HEK293 (cell line): Measurements from ENCODE around the gene ZNF540.

ENCODE experiments used
- KLF10 ChIP-seq: fragments of 450-650 bp; IDR thresholded peaks from 2 replicates; pipeline ENCODE4 v1.5.1; 2018; ENCODE audit warnings: missing biosample characterization, mild to moderate bottlenecking, missing genetic modification characterization
- KLF7 ChIP-seq: fragments of 450-650 bp; formaldehyde crosslinking; IDR thresholded peaks from 2 replicates; pipeline ENCODE4 v1.5.1; 2016; ENCODE audit warnings: missing biosample characterization, missing genetic modification characterization, borderline replicate concordance
- OVOL3 ChIP-seq: fragments of 450-650 bp; formaldehyde crosslinking; IDR thresholded peaks from 2 replicates; pipeline ENCODE4 v1.5.1; 2016; ENCODE audit warnings: missing biosample characterization, missing genetic modification characterization
- SETDB1 ChIP-seq: IDR thresholded peaks from one replicate; pipeline ENCODE4 v1.6.1; 2017; ENCODE audit warnings: mild to moderate bottlenecking, low read length, moderate library complexity, mixed read lengths; ENCODE audit not compliant: insufficient read length
- TCF7L2 ChIP-seq: IDR thresholded peaks from 2 replicates; pipeline ENCODE4 v1.6.1; 2011; ENCODE audit warnings: low read depth, mild to moderate bottlenecking, inconsistent platforms, low read length, moderate library complexity, borderline replicate concordance
- ZBTB21 ChIP-seq: fragments of 450-650 bp; formaldehyde crosslinking; IDR thresholded peaks from 2 replicates; pipeline ENCODE4 v1.5.1; 2017; ENCODE audit warnings: missing biosample characterization, missing genetic modification characterization
- ZBTB48 ChIP-seq: fragments of 450-650 bp; formaldehyde crosslinking; IDR thresholded peaks from 2 replicates; pipeline ENCODE4 v1.5.1; 2016; ENCODE audit warnings: missing biosample characterization, missing genetic modification characterization
- ZBTB7A ChIP-seq: fragments of 450-650 bp; formaldehyde crosslinking; IDR thresholded peaks from 2 replicates; pipeline ENCODE4 v1.5.1; 2016; ENCODE audit warnings: low read depth, missing biosample characterization, missing genetic modification characterization
- ZFP69B ChIP-seq: fragments of 450-650 bp; formaldehyde crosslinking; IDR thresholded peaks from 2 replicates; pipeline ENCODE4 v1.5.1; 2016; ENCODE audit warnings: missing biosample characterization, missing genetic modification characterization
- ZIC2 ChIP-seq: fragments of 450-650 bp; formaldehyde crosslinking; IDR thresholded peaks from 2 replicates; pipeline ENCODE4 v1.5.1; 2016; ENCODE audit warnings: missing biosample characterization, missing genetic modification characterization
- ZNF114 ChIP-seq: fragments of 450-650 bp; formaldehyde crosslinking; IDR thresholded peaks from 2 replicates; pipeline ENCODE4 v1.5.0; 2017; ENCODE audit warnings: missing biosample characterization, missing genetic modification characterization
- ZNF2 ChIP-seq: fragments of 450-650 bp; formaldehyde crosslinking; IDR thresholded peaks from 2 replicates; pipeline ENCODE4 v1.5.1; 2016; ENCODE audit warnings: missing biosample characterization, missing genetic modification characterization
- ZNF214 ChIP-seq: fragments of 450-650 bp; formaldehyde crosslinking; IDR thresholded peaks from 2 replicates; pipeline ENCODE4 v1.5.1; 2017; ENCODE audit warnings: missing biosample characterization, mild to moderate bottlenecking, missing genetic modification characterization, borderline replicate concordance
- ZNF248 ChIP-seq: fragments of 450-650 bp; formaldehyde crosslinking; IDR thresholded peaks from 2 replicates; pipeline ENCODE4 v1.5.1; 2017; ENCODE audit warnings: missing biosample characterization, missing genetic modification characterization
- ZNF266 ChIP-seq: fragments of 450-650 bp; formaldehyde crosslinking; IDR thresholded peaks from 2 replicates; pipeline ENCODE4 v1.5.1; 2016; ENCODE audit warnings: missing biosample characterization, missing genetic modification characterization, low read depth
- ZNF366 ChIP-seq: fragments of 450-650 bp; formaldehyde crosslinking; conservative IDR thresholded peaks from 2 replicates; pipeline ENCODE4 v1.5.1; 2016; ENCODE audit warnings: missing biosample characterization, missing genetic modification characterization
- ZNF391 ChIP-seq: fragments of 450-650 bp; formaldehyde crosslinking; IDR thresholded peaks from 2 replicates; pipeline ENCODE4 v1.5.1; 2016; ENCODE audit warnings: low read depth, missing biosample characterization, missing genetic modification characterization, borderline replicate concordance
- ZNF416 ChIP-seq: fragments of 450-650 bp; formaldehyde crosslinking; IDR thresholded peaks from 2 replicates; pipeline ENCODE4 v1.5.1; 2016; ENCODE audit warnings: missing biosample characterization, missing genetic modification characterization
- ZNF529 ChIP-seq: fragments of 450-650 bp; formaldehyde crosslinking; IDR thresholded peaks from 2 replicates; pipeline ENCODE4 v1.5.1; 2017; ENCODE audit warnings: missing genetic modification characterization, missing biosample characterization; ENCODE audit not compliant: insufficient replicate concordance
- ZNF596 ChIP-seq: fragments of 450-650 bp; IDR thresholded peaks from 2 replicates; pipeline ENCODE4 v1.5.0; 2018; ENCODE audit warnings: missing biosample characterization, mild to moderate bottlenecking, missing genetic modification characterization, moderate library complexity
- ZNF621 ChIP-seq: fragments of 450-650 bp; formaldehyde crosslinking; IDR thresholded peaks from 2 replicates; pipeline ENCODE4 v1.5.1; 2017; ENCODE audit warnings: missing biosample characterization, missing genetic modification characterization
- ZNF624 ChIP-seq: fragments of 450-650 bp; formaldehyde crosslinking; IDR thresholded peaks from 2 replicates; pipeline ENCODE4 v1.5.1; 2017; ENCODE audit warnings: missing biosample characterization, missing genetic modification characterization
- ZNF843 ChIP-seq: fragments of 450-650 bp; formaldehyde crosslinking; IDR thresholded peaks from 2 replicates; pipeline ENCODE4 v1.5.1; 2016; ENCODE audit warnings: missing biosample characterization, missing genetic modification characterization
- ZSCAN16 ChIP-seq: fragments of 450-650 bp; formaldehyde crosslinking; IDR thresholded peaks from 2 replicates; pipeline ENCODE4 v1.5.1; 2016; ENCODE audit warnings: missing biosample characterization, missing genetic modification characterization
- ZSCAN23 ChIP-seq: fragments of 450-650 bp; formaldehyde crosslinking; IDR thresholded peaks from 2 replicates; pipeline ENCODE4 v1.5.1; 2016; ENCODE audit warnings: missing biosample characterization, missing genetic modification characterization
- TF ChIP-seq, protein P1 (sequence below): fragments of 450-650 bp; formaldehyde crosslinking; IDR thresholded peaks from 2 replicates; pipeline ENCODE4 v1.5.1; 2016; ENCODE audit warnings: missing biosample characterization, missing genetic modification characterization
- TF ChIP-seq, protein P2 (sequence below): fragments of 450-650 bp; formaldehyde crosslinking; IDR thresholded peaks from 2 replicates; pipeline ENCODE4 v1.5.1; 2017; ENCODE audit warnings: missing biosample characterization, missing genetic modification characterization
- TF ChIP-seq, protein P3 (sequence below): fragments of 450-650 bp; formaldehyde crosslinking; IDR thresholded peaks from 2 replicates; pipeline ENCODE4 v1.5.1; 2016; ENCODE audit warnings: missing biosample characterization, missing genetic modification characterization
- TF ChIP-seq, protein P4 (sequence below): fragments of 450-650 bp; formaldehyde crosslinking; IDR thresholded peaks from 2 replicates; pipeline ENCODE4 v1.5.1; 2016; ENCODE audit warnings: missing biosample characterization, missing genetic modification characterization
- TF ChIP-seq, protein P5 (sequence below): fragments of 450-650 bp; IDR thresholded peaks from 2 replicates; pipeline ENCODE4 v1.5.1; 2018; ENCODE audit warnings: missing biosample characterization, mild to moderate bottlenecking, missing genetic modification characterization
- TF ChIP-seq, protein P6 (sequence below): fragments of 450-650 bp; formaldehyde crosslinking; IDR thresholded peaks from 2 replicates; pipeline ENCODE4 v1.5.1; 2016; ENCODE audit warnings: missing biosample characterization, missing genetic modification characterization

The ZNF540 gene

DNA sequence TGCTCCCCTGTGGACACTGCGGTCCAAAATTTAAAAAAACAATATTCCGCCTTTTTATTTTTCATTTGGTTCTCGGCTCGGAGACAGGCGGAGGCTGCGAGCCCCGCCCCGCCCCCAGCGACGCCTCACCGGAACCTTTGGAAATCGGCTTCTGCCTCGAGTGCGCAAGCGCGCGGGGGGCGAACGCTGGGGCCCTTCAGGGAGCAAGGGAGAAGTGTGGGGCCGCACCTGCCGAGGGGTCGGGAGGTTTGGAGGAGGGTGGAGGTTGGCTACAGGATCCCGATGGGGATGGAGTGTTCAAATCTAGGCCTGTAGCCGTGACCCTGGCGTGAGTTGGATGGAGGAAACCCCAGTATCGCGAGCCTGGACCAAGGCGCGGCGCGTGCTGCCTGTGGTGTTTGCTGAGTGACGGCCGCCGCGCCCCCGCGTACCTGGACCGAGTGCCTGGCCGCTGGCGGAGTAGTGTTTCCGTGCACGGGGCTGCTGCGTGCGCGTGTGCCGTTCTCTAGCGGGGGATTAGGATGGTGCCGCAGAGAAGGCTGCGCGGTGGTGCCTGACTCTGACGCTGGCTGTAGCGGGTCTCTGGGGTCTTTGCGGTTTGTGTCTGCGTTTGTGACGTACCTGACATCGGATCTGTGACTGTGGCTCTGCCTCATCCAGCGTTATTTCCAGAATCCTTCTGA is 61.2 kb downstream of the ZNF540 start (continued):
- TF ChIP-seq OVOL3 (tag by site-specific recombination) (peak; percentile 92; the same call in 1 of the 2 replicates), ZNF843 (tag by site-specific recombination) (peak; percentile 90), ZNF624 (tag by site-specific recombination) (peak; percentile 88; the same call in 1 of the 2 replicates), ZNF596 (no peak; the same call in 1 of the 2 replicates), KLF7 (tag by site-specific recombination) (peak; percentile 80), ZSCAN16 (tag by site-specific recombination) (peak; percentile 89), ZBTB21 (tag by site-specific recombination) (peak; percentile 93), ZNF621 (tag by site-specific recombination) (no peak), SETDB1 (peak; percentile 64), ZNF248 (no peak), ZBTB48 (tag by site-specific recombination) (peak; percentile 100), ZBTB7A (tag by site-specific recombination) (peak; percentile 98), ZNF114 (tag by site-specific recombination) (no peak), ZFP69B (tag by site-specific recombination) (peak; percentile 99), ZNF2 (tag by site-specific recombination) (peak; percentile 99), ZIC2 (peak; percentile 79), ZNF266 (no peak), ZSCAN23 (tag by site-specific recombination) (peak; percentile 76), ZNF416 (peak; percentile 95), ZNF529 (tag by site-specific recombination) (no peak), ZNF214 (tag by site-specific recombination) (no peak), ZNF366 (tag by site-specific recombination) (peak; percentile 91), TCF7L2 (no peak), ZNF391 (tag by site-specific recombination) (peak; percentile 99), KLF10 (tag by site-specific recombination) (peak; percentile 80)
- TF ChIP-seq, protein P1, sequence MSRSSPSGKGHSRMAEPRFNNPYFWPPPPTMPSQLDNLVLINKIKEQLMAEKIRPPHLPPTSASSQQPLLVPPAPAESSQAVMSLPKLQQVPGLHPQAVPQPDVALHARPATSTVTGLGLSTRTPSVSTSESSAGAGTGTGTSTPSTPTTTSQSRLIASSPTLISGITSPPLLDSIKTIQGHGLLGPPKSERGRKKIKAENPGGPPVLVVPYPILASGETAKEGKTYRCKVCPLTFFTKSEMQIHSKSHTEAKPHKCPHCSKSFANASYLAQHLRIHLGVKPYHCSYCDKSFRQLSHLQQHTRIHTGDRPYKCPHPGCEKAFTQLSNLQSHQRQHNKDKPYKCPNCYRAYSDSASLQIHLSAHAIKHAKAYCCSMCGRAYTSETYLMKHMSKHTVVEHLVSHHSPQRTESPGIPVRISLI (tag by site-specific recombination), result no peak; the same call in 1 of the 2 replicates
- TF ChIP-seq, protein P2, sequence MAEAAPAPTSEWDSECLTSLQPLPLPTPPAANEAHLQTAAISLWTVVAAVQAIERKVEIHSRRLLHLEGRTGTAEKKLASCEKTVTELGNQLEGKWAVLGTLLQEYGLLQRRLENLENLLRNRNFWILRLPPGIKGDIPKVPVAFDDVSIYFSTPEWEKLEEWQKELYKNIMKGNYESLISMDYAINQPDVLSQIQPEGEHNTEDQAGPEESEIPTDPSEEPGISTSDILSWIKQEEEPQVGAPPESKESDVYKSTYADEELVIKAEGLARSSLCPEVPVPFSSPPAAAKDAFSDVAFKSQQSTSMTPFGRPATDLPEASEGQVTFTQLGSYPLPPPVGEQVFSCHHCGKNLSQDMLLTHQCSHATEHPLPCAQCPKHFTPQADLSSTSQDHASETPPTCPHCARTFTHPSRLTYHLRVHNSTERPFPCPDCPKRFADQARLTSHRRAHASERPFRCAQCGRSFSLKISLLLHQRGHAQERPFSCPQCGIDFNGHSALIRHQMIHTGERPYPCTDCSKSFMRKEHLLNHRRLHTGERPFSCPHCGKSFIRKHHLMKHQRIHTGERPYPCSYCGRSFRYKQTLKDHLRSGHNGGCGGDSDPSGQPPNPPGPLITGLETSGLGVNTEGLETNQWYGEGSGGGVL (tag by site-specific recombination), result peak; percentile 82
- TF ChIP-seq, protein P3, sequence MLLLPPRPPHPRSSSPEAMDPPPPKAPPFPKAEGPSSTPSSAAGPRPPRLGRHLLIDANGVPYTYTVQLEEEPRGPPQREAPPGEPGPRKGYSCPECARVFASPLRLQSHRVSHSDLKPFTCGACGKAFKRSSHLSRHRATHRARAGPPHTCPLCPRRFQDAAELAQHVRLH, result peak; percentile 98
- TF ChIP-seq, protein P4, sequence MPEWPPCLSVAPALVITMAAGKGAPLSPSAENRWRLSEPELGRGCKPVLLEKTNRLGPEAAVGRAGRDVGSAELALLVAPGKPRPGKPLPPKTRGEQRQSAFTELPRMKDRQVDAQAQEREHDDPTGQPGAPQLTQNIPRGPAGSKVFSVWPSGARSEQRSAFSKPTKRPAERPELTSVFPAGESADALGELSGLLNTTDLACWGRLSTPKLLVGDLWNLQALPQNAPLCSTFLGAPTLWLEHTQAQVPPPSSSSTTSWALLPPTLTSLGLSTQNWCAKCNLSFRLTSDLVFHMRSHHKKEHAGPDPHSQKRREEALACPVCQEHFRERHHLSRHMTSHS, result 0 out of 2 replicates have a peak, but pooled peaks have one; percentile 64
- TF ChIP-seq, protein P5, sequence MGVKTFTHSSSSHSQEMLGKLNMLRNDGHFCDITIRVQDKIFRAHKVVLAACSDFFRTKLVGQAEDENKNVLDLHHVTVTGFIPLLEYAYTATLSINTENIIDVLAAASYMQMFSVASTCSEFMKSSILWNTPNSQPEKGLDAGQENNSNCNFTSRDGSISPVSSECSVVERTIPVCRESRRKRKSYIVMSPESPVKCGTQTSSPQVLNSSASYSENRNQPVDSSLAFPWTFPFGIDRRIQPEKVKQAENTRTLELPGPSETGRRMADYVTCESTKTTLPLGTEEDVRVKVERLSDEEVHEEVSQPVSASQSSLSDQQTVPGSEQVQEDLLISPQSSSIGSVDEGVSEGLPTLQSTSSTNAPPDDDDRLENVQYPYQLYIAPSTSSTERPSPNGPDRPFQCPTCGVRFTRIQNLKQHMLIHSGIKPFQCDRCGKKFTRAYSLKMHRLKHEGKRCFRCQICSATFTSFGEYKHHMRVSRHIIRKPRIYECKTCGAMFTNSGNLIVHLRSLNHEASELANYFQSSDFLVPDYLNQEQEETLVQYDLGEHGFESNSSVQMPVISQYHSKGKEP (tag by site-specific recombination), result no peak
- TF ChIP-seq, protein P6, sequence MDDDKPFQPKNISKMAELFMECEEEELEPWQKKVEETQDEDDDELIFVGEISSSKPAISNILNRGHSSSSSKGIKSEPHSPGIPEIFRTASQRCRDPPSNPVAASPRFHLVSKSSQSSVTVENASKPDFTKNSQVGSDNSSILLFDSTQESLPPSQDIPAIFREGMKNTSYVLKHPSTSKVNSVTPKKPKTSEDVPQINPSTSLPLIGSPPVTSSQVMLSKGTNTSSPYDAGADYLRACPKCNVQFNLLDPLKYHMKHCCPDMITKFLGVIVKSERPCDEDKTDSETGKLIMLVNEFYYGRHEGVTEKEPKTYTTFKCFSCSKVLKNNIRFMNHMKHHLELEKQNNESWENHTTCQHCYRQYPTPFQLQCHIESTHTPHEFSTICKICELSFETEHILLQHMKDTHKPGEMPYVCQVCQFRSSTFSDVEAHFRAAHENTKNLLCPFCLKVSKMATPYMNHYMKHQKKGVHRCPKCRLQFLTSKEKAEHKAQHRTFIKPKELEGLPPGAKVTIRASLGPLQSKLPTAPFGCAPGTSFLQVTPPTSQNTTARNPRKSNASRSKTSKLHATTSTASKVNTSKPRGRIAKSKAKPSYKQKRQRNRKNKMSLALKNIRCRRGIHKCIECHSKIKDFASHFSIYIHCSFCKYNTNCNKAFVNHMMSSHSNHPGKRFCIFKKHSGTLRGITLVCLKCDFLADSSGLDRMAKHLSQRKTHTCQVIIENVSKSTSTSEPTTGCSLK (tag by site-specific recombination), result no peak
